Measurements from ENCODE around the gene LCE1A.

DNA sequence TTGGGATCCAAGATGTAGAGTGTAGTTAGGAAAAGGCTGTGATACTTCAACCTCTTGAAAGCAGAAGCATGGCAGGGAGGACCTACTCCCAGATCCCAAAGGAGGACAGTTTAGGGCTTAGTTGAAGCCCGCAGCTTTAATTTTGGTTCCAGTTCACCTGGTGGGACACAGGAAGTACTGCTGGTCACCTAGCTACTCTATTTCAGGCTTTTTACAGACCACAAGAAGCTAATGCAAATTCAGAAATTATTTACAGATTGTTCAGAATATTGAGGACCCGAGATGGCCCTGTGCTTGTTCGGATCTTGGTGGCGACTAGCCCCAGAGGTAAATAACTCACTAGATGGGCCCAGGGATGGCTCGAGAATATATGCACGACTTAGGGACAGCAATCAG lies 44.5 kb downstream of the LCE1A start:
- TF ChIP-seq, protein P1, sequence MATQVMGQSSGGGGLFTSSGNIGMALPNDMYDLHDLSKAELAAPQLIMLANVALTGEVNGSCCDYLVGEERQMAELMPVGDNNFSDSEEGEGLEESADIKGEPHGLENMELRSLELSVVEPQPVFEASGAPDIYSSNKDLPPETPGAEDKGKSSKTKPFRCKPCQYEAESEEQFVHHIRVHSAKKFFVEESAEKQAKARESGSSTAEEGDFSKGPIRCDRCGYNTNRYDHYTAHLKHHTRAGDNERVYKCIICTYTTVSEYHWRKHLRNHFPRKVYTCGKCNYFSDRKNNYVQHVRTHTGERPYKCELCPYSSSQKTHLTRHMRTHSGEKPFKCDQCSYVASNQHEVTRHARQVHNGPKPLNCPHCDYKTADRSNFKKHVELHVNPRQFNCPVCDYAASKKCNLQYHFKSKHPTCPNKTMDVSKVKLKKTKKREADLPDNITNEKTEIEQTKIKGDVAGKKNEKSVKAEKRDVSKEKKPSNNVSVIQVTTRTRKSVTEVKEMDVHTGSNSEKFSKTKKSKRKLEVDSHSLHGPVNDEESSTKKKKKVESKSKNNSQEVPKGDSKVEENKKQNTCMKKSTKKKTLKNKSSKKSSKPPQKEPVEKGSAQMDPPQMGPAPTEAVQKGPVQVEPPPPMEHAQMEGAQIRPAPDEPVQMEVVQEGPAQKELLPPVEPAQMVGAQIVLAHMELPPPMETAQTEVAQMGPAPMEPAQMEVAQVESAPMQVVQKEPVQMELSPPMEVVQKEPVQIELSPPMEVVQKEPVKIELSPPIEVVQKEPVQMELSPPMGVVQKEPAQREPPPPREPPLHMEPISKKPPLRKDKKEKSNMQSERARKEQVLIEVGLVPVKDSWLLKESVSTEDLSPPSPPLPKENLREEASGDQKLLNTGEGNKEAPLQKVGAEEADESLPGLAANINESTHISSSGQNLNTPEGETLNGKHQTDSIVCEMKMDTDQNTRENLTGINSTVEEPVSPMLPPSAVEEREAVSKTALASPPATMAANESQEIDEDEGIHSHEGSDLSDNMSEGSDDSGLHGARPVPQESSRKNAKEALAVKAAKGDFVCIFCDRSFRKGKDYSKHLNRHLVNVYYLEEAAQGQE (IDR thresholded peaks at IDR 0.05; ENCODE audit: insufficient read depth in 1 of 2, low read depth in 2 of 2, low read length in 1 of 2) = no peak
- no peak for TF ChIP-seq POLR2AphosphoS5 (IDR thresholded peaks at IDR 0.05; ENCODE audit: low read depth, low read length)
- TF ChIP-seq, protein P2, sequence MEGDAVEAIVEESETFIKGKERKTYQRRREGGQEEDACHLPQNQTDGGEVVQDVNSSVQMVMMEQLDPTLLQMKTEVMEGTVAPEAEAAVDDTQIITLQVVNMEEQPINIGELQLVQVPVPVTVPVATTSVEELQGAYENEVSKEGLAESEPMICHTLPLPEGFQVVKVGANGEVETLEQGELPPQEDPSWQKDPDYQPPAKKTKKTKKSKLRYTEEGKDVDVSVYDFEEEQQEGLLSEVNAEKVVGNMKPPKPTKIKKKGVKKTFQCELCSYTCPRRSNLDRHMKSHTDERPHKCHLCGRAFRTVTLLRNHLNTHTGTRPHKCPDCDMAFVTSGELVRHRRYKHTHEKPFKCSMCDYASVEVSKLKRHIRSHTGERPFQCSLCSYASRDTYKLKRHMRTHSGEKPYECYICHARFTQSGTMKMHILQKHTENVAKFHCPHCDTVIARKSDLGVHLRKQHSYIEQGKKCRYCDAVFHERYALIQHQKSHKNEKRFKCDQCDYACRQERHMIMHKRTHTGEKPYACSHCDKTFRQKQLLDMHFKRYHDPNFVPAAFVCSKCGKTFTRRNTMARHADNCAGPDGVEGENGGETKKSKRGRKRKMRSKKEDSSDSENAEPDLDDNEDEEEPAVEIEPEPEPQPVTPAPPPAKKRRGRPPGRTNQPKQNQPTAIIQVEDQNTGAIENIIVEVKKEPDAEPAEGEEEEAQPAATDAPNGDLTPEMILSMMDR (IDR thresholded peaks at IDR 0.05) = no peak
